HUES48 (cell line): ENCODE results near the gene HDAC7.

Experiments used
- H3K27ac ChIP-seq: one replicate; pipeline ENCODE4 v1.7.0; 2013; ENCODE audit warnings: low read depth, low read length, inconsistent platforms
- H3K27me3 ChIP-seq: 2 replicates; pipeline ENCODE4 v1.6.1; 2013; ENCODE audit warnings: mild to moderate bottlenecking, low read length; ENCODE audit not compliant: control insufficient read depth, insufficient read depth
- H3K36me3 ChIP-seq: 2 replicates; pipeline ENCODE4 v1.6.1; 2013; ENCODE audit warnings: low read length; ENCODE audit not compliant: control insufficient read depth, insufficient read depth
- H3K4me1 ChIP-seq: 2 replicates; pipeline ENCODE4 v1.6.1; 2013; ENCODE audit warnings: mild to moderate bottlenecking, low read length; ENCODE audit not compliant: control insufficient read depth, insufficient read depth
- H3K4me3 ChIP-seq: 2 replicates; pipeline ENCODE4 v1.5.1; 2013; ENCODE audit warnings: mild to moderate bottlenecking, low read depth, low read length
- H3K9ac ChIP-seq: 2 replicates; pipeline ENCODE4 v1.6.1; 2013; ENCODE audit warnings: mild to moderate bottlenecking, low read depth, low read length, moderate library complexity
- H3K9me3 ChIP-seq: 2 replicates; pipeline ENCODE4 v1.6.1; 2013; ENCODE audit warnings: low read length; ENCODE audit not compliant: control insufficient read depth, insufficient read depth

Gene HDAC7

GRCh38 chr12:47768323-47768811 is 51.3 kb downstream of the HDAC7 start:
- Histone ChIP-seq H3K36me3 (no peaks in the 10 kb centered on the region), H3K9me3 (no peaks in the 10 kb centered on the region), H3K27me3 (no peaks in the 10 kb centered on the region; the same call in 1 of the 2 replicates), H3K27ac (no peak overlapping the region), H3K9ac (no peak overlapping the region), H3K4me3 (no peak overlapping the region), H3K4me1 (peaks cover 13% of the 10 kb centered on the region)

DNA sequence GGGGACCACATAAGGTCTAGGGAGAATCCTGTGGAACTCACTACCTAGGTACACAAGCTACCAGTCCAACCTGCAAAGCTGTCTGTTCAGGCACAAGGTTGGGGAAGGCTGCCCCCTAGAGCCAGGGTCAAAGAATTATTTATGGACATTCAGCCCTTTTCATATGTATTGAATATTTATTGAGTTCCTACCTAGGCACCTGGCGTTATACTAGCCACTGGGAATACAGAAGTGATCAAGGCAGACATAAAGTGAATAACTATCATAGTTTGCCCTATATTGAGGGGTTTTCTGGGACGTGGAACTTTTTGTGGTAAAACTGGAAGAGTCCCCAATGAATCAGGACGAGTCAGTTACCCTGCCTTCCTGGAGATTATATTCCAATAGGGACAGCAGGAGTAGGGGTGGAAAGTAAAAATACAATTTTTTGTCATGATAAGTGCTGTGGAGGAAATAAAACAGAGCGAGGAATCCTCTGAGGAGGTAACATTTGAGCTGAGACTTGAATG is 52.4 kb downstream of the HDAC7 start:
- H3K27me3 ChIP-seq: no peaks in the 10 kb centered on the region; the same call in 1 of the 2 replicates
- peaks cover 11% of the 10 kb centered on the region for H3K4me1 ChIP-seq
- H3K36me3 ChIP-seq: no peaks in the 10 kb centered on the region
- H3K4me3 ChIP-seq: no peak overlapping the region
- H3K9me3 ChIP-seq: no peaks in the 10 kb centered on the region
- H3K9ac ChIP-seq: no peak overlapping the region
- no peak overlapping the region for H3K27ac ChIP-seq

DNA sequence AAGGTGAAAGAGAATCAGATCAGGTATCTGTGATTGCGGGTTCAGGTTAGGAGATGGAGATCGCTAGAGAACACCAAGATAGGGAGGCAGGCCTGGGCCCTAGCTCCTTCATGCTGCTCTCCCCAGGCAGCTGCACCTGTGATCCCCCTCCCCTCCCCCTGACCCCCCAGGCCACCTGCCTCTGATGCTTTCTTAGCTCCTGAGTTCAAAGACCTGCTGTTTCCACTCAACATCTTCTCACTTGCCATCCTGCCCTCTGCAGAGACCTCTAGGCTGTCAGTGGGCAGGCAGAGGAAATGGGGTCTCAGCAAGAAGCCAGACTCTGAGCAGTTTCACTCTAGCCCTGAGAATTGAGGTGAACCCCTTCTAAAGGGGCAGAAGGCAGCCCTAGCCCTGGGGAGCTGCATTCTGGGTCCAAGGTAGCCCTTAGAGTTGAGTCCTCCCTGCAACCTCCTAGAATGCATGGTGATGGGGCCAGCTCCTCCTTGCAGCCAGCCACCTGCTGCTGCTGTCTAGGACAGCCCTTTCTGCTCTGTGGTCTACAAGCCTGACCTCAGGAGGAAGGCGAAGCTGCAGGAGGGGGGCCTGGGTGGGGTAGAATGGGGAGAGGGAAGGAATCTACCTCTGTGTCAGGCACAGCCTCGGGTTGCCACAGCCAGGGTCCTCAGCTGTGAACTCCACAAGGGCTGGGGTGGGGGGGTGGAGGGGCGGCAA is 53.0 kb downstream of the HDAC7 start:
- H3K27ac ChIP-seq: no peak overlapping the region
- no peaks in the 10 kb centered on the region for H3K27me3 ChIP-seq
- no peak overlapping the region for H3K4me3 ChIP-seq

DNA sequence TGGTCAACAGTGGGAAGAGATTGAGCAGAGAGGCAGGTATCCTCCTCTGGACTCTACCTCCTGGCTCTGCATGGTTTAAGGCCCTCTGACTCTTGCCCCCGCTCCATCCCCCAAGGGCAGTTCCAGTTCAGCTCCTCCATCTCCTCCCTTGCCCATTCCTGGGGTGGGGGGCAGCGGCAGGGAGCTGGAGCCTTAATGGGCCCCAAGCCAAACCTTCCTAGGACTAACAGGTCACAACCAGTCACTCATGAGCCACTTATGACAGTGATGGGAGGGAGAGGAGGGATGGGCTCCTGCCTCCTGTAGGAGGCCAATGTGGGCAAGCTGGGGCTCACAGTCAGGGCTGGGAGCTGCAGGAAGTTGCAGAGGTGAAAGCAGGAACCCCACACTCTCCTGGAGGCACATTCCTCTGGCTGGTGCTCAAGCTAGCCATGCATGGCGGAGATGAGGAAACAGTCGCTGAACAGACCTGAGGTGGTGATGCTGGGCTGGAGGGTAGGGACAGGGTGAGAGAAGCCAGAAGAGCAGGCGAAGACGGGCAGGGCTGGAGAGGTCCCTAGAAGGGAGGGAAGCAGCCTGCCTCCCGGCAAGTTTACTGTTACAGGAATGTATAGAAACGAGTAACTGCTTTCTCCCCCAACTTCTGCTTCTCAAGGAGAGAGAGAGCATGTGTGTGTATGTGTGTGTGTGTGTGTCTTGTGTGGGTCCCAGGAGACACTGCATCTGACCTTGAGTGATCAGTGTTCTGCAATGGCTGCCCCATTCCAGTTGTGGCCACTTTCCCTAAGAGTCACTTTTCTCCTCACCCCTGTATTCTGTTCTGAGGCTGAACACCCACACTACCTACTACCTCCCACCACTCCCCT is 56.0 kb downstream of the HDAC7 start:
- Histone ChIP-seq H3K9me3 (no peaks in the 10 kb centered on the region), H3K36me3 (no peaks in the 10 kb centered on the region), H3K4me3 (no peak overlapping the region), H3K27ac (no peak overlapping the region), H3K27me3 (no peaks in the 10 kb centered on the region; the same call in 1 of the 2 replicates), H3K4me1 (peaks cover 6% of the 10 kb centered on the region), H3K9ac (no peak overlapping the region)

More for the DNA sequence above, 53.0 kb downstream of the HDAC7 start:
- peaks cover 11% of the 10 kb centered on the region for H3K4me1 ChIP-seq
- H3K9ac ChIP-seq: no peak overlapping the region
- H3K36me3 ChIP-seq: no peaks in the 10 kb centered on the region
- no peaks in the 10 kb centered on the region for H3K9me3 ChIP-seq

DNA sequence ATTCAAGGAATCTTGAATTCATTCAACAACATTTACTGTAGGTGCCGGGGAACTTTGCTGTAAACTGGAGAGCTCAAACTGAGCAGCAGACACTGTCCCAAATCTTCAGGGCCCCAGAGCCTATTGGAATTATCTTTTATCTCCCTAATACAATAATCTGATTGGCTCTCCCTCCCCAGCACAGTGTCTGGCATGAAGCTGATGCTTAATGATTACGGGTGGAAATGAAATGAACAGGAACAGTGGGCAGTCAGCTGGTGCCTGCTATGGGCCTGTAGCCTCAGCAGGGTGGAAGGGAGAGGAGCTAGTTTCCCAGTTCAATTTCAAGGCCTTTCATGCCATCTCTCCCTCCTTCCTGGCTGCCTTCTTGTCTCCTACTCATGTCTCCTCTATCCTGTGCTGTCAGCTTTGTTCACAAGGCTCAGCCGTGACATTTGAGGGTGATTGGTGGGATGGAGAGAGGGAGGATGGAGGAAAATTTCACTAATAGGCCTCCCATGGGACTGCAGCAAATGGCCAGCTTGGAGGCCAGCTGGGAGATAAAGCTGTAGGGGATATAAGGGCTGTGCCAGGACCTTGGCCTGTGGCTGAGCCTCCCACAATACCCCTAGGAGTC is 56.7 kb downstream of the HDAC7 start:
- Histone ChIP-seq H3K27ac (no peak overlapping the region), H3K9me3 (no peaks in the 10 kb centered on the region), H3K4me3 (no peak overlapping the region), H3K36me3 (no peaks in the 10 kb centered on the region), H3K27me3 (peaks cover 1% of the 10 kb centered on the region; the same call in 1 of the 2 replicates), H3K4me1 (peaks cover 5% of the 10 kb centered on the region), H3K9ac (no peak overlapping the region)

GRCh38 chr12:47758834-47759690 is 60.6 kb downstream of the HDAC7 start, which contains the start of gene RAPGEF3:
Gene RAPGEF3, minus strand, starts transcription at chr12:47758880. Its CDS starts 324 bp downstream, at chr12:47758556.
- H3K9me3 ChIP-seq: no peaks in the 10 kb centered on the region
- H3K36me3 ChIP-seq: no peaks in the 10 kb centered on the region
- peak within 1 kb of the TSS; percentile 46 for H3K9ac ChIP-seq
- H3K4me3 ChIP-seq: peak within 1 kb of the TSS; percentile 71
- H3K4me1 ChIP-seq: peaks cover 16% of the 10 kb centered on the region
- peak within 1 kb of the TSS; percentile 52 for H3K27ac ChIP-seq
- peaks cover 6% of the 10 kb centered on the region; the same call in 1 of the 2 replicates for H3K27me3 ChIP-seq

- H3K27ac ChIP-seq: peak overlapping the region; percentile 52
- H3K27me3 ChIP-seq: peaks cover 6% of the 10 kb centered on the region; the same call in 1 of the 2 replicates
- H3K9ac ChIP-seq: no peak overlapping the region
- no peaks in the 10 kb centered on the region for H3K9me3 ChIP-seq
- H3K36me3 ChIP-seq: no peaks in the 10 kb centered on the region
- H3K4me1 ChIP-seq: peaks cover 22% of the 10 kb centered on the region
- peak overlapping the region; percentile 71 for H3K4me3 ChIP-seq
These were observed 61.2 kb downstream of the HDAC7 start for GRCh38 chr12:47758584-47758833.

DNA sequence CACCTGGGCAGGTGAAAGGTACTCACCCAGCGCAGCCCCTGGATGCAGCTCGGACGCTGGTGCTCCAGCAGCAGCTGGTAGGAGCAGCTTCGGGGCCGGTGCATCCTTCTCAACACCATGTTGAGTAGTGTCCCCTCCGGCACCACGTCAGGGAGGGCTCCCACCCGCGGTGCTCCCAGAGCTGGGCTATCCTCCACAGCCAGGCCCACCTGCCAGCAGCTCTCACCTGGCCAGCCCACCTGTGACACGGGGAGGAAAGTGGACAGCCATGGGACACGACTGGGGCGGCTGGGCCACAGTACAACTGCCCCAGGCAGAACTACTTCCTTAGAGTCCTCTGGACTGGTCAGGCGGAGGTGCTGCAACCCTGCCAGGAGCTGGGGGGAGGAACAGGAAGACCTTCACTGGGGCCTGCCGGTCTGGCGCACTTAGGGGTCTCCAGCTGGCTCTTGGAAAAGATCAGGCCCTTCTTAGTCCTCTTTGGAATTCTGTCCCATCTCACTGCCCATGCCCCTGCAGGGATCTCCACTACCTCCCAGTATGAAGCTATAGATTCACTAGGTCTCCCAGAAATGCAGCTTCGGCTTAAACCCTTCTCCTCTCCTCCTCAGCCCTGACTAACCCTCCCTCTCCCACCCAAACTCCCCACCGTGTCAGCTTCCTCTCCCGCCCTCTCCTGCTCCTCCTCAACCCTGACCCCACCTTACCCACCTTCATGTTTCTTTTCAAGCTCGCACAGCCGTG is 61.7 kb downstream of the HDAC7 start:
- H3K36me3 ChIP-seq: no peaks in the 10 kb centered on the region
- peaks cover 6% of the 10 kb centered on the region; the same call in 1 of the 2 replicates for H3K27me3 ChIP-seq
- H3K27ac ChIP-seq: peak overlapping the region; percentile 52
- peaks cover 27% of the 10 kb centered on the region for H3K4me1 ChIP-seq
- H3K4me3 ChIP-seq: peak overlapping the region; percentile 71
- no peak overlapping the region for H3K9ac ChIP-seq
- no peaks in the 10 kb centered on the region for H3K9me3 ChIP-seq

DNA sequence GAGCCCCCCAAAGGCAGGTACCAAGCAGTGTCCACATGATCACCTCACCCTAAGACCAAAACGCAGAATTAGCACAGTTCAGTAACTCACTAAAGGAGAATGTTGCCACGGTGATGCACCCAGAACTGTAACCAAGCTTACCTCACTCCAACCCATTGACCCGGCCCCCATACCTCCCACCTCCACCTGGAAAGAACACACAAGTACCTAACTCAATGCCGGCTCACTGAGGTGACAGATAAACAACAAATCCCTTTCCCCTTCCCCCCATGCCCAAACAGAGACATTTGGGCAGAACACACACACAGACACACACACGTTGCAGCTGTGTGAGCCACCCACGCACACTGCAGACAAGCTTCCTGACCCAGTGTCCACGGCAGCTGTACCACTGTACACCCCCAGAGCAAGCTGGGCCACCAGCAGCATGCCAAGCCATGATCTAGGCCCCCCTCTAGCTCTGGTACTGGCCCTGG is 62.3 kb downstream of the HDAC7 start:
- Histone ChIP-seq H3K9ac (no peak overlapping the region), H3K27me3 (peaks cover 6% of the 10 kb centered on the region; the same call in 1 of the 2 replicates), H3K9me3 (no peaks in the 10 kb centered on the region), H3K36me3 (no peaks in the 10 kb centered on the region), H3K4me1 (peaks cover 27% of the 10 kb centered on the region), H3K4me3 (no peak overlapping the region; the same call in 1 of the 2 replicates), H3K27ac (no peak overlapping the region)
